GM12878 (cell line): ENCODE results near the gene CXCL1. TPM values are rescaled to one million over a fixed set of nuclear protein-coding genes. Genes with fewer than 3 reads are reported as not detected.

ENCODE experiments used
- ATAC-seq: fragments of 200-7000 bp; cut with Tn5 transposase; 3 replicates; pipeline ENCODE4 v1.9.1; 2020; ENCODE audit warnings: mild to moderate bottlenecking, moderate library complexity
- BruUV-seq: library from RNA; stranded (reverse); fragments of 400-500 nt; replicated peaks from 2 replicates; lab custom pipeline; 2021; lab: Mats Ljungman, UMichigan
- CTCF ChIA-PET: fragments of 300-600 bp; sonication (Branson Sonifier 250); formaldehyde crosslinking; extraction: SDS; loops from one replicate; lab custom pipeline; 2021; ENCODE audit warnings: inconsistent platforms; lab: Yijun Ruan, JAX
- POLR2A ChIA-PET: fragments of 350-600 bp; formaldehyde crosslinking; extraction: SDS; loops from one replicate; lab custom pipeline; 2021; ENCODE audit warnings: inconsistent platforms; lab: Charles Lee
- RAD21 ChIA-PET: fragments of 300-600 bp; sonication (Branson Sonifier 250); formaldehyde crosslinking; loops from one replicate; lab custom pipeline; 2023; ENCODE audit warnings: antibody characterized with exemption; ENCODE audit not compliant: unreplicated experiment; lab: Charles Lee
- SMC1A ChIA-PET: fragments of 300-600 bp; sonication (Branson Sonifier 250); formaldehyde crosslinking; loops from one replicate; lab custom pipeline; 2023; ENCODE audit not compliant: unreplicated experiment, uncharacterized antibody; lab: Charles Lee
- DNase-seq: peaks from one replicate; pipeline ENCODE4 v3.0.0-alpha.2; 2011; ENCODE audit warnings: low read depth, low spot score
- FAIRE-seq: peaks from 3 replicates; lab custom pipeline; 2011; peaks lifted over from hg19 to GRCh38; lab: Jason Lieb, UNC
- H2AFZ ChIP-seq: 2 replicates; pipeline ENCODE4 v1.6.0; 2011; ENCODE audit warnings: low read depth, low read length, control low read depth; ENCODE audit not compliant: control insufficient read depth
- H3K27ac ChIP-seq: 2 replicates; pipeline ENCODE4 v1.5.1; 2011; ENCODE audit warnings: control low read depth; ENCODE audit not compliant: control insufficient read depth, insufficient read depth
- H3K27me3 ChIP-seq, 2 experiments: replicated peaks in 1 of 2; 2 replicates each; pipeline versions ENCODE4 v1.6.0 to v1.6.1; 2011; ENCODE audit warnings: low read length in 1 of 2; ENCODE audit not compliant: control insufficient read depth in 2 of 2, insufficient read depth in 2 of 2
- H3K36me3 ChIP-seq, 2 experiments: 2 replicates each; pipeline ENCODE4 v1.5.1; 2011; ENCODE audit warnings: low read length in 1 of 2; ENCODE audit not compliant: control insufficient read depth in 2 of 2, insufficient read depth in 2 of 2
- H3K4me1 ChIP-seq: 2 replicates; pipeline ENCODE4 v1.6.1; 2011; ENCODE audit warnings: mild to moderate bottlenecking, low read length, moderate library complexity, mixed read lengths; ENCODE audit not compliant: control insufficient read depth, insufficient read depth
- H3K4me2 ChIP-seq: 2 replicates; pipeline ENCODE4 v1.6.0; 2011; ENCODE audit warnings: control low read depth; ENCODE audit not compliant: control insufficient read depth, insufficient read depth
- H3K4me3 ChIP-seq: fragments of 200-600 bp; sonication (generic); 2 replicates; pipeline ENCODE4 v1.5.1; 2016
- H3K79me2 ChIP-seq: 2 replicates; pipeline ENCODE4 v1.6.0; 2011; ENCODE audit warnings: low read length; ENCODE audit not compliant: control insufficient read depth, insufficient read depth
- H3K9ac ChIP-seq: 2 replicates; pipeline ENCODE4 v1.8.0; 2011; ENCODE audit warnings: low read length, control low read depth, mixed read lengths; ENCODE audit not compliant: control insufficient read depth, insufficient read depth
- H3K9me3 ChIP-seq: replicated peaks from 3 replicates; pipeline ENCODE4 v1.5.1; 2011; ENCODE audit warnings: mild to moderate bottlenecking, low read length; ENCODE audit not compliant: control insufficient read depth, insufficient read depth
- H4K20me1 ChIP-seq: 2 replicates; pipeline ENCODE4 v1.6.0; 2011; ENCODE audit not compliant: control insufficient read depth, insufficient read depth
- CHD2 ChIP-seq: IDR thresholded peaks from 2 replicates; pipeline ENCODE4 v1.6.1; 2011; ENCODE audit warnings: low read depth, low read length, improper control_type of control experiment, borderline replicate concordance
- E2F4 ChIP-seq: IDR thresholded peaks from 2 replicates; pipeline ENCODE4 v1.6.1; 2012; ENCODE audit warnings: low read depth, low read length, improper control_type of control experiment
- E2F8 ChIP-seq: fragments of 450-650 bp; IDR thresholded peaks from 2 replicates; pipeline ENCODE4 v1.6.1; 2018; ENCODE audit warnings: mild to moderate bottlenecking, low read depth, moderate library complexity; ENCODE audit not compliant: partially characterized antibody
- ESRRA ChIP-seq: IDR thresholded peaks from 2 replicates; pipeline ENCODE4 v1.6.1; 2012; ENCODE audit warnings: mild to moderate bottlenecking, low read length, improper control_type of control experiment
- EZH2 ChIP-seq: IDR thresholded peaks from 2 replicates; pipeline ENCODE4 v1.6.1; 2012; ENCODE audit warnings: low read depth, mild to moderate bottlenecking, control low read depth, inconsistent platforms, low read length, borderline replicate concordance; ENCODE audit not compliant: control insufficient read depth
- FOXM1 ChIP-seq: IDR thresholded peaks from 2 replicates; pipeline ENCODE4 v1.6.1; 2012; ENCODE audit warnings: low read depth, mild to moderate bottlenecking, inconsistent platforms, low read length, moderate library complexity
- HCFC1 ChIP-seq: fragments of 150-350 bp; IDR thresholded peaks from 2 replicates; pipeline ENCODE4 v1.6.1; 2014; ENCODE audit warnings: low read length
- MLLT1 ChIP-seq: fragments of 450-650 bp; IDR thresholded peaks from 2 replicates; pipeline ENCODE4 v1.6.1; 2016; ENCODE audit warnings: mild to moderate bottlenecking
- NBN ChIP-seq: fragments of 450-650 bp; IDR thresholded peaks from 2 replicates; pipeline ENCODE4 v1.6.1; 2016
- PML ChIP-seq: IDR thresholded peaks from 2 replicates; pipeline ENCODE4 v1.6.1; 2012; ENCODE audit warnings: low read length, inconsistent platforms
- RAD51 ChIP-seq: fragments of 450-650 bp; IDR thresholded peaks from 2 replicates; pipeline ENCODE4 v1.6.1; 2016; ENCODE audit warnings: moderate library complexity, mild to moderate bottlenecking, inconsistent platforms
- RB1 ChIP-seq: fragments of 450-650 bp; formaldehyde crosslinking; IDR thresholded peaks from 2 replicates; pipeline ENCODE4 v1.6.1; 2017; ENCODE audit warnings: mild to moderate bottlenecking, borderline replicate concordance
- RUNX3 ChIP-seq: IDR thresholded peaks from 2 replicates; pipeline ENCODE4 v1.6.1; 2012; ENCODE audit warnings: low read length, inconsistent platforms
- SKIL ChIP-seq: fragments of 450-650 bp; IDR thresholded peaks from 2 replicates; pipeline ENCODE4 v1.6.1; 2017; ENCODE audit warnings: mild to moderate bottlenecking, low read depth, inconsistent platforms; ENCODE audit not compliant: poor library complexity, severe bottlenecking
- SPI1 ChIP-seq: IDR thresholded peaks from 2 replicates; pipeline ENCODE4 v1.6.1; 2011; ENCODE audit warnings: low read depth, mild to moderate bottlenecking, low read length, moderate library complexity, borderline replicate concordance; ENCODE audit not compliant: insufficient read depth
- TAF1 ChIP-seq: IDR thresholded peaks from 2 replicates; pipeline ENCODE4 v1.6.1; 2011; ENCODE audit warnings: mild to moderate bottlenecking, low read depth, low read length, borderline replicate concordance
- ZZZ3 ChIP-seq: IDR thresholded peaks from 2 replicates; pipeline ENCODE4 v1.6.1; 2011; ENCODE audit warnings: low read depth; ENCODE audit not compliant: control insufficient read depth, insufficient read length
- WGBS: methylation state at CpG from one replicate; pipeline ENCODE4 v1.1.6; 2016; ENCODE audit warnings: low lambda C conversion rate; ENCODE audit not compliant: insufficient replicate concordance, insufficient coverage; ENCODE audit errors: missing lambda C conversion rate; 5-methylcytosine and 5-hydroxymethylcytosine counted together
- in situ Hi-C: fragments of 300-500 bp; cut with MboI; formaldehyde crosslinking; loops from 9 replicates; pipeline ENCODE4 v1.14.3; 2018; ENCODE audit warnings: mixed read lengths
- intact Hi-C: fragments of 100-400 bp; cut with micrococcal nuclease; formaldehyde crosslinking; loops from one replicate; pipeline ENCODE4 v1.14.2; 2022; ENCODE audit not compliant: unreplicated experiment
- polyA plus RNA-seq, 11 experiments: library from polyadenylated mRNA; depleted of rRNA in 4 of 11; unstranded in 6 of 11; stranded (reverse) in 5 of 11; fragments of >200 nt; fragmentation: Nextera tagmentation in 4 of 11; fragmentation: Illumina TruSeq in 1 of 11; extraction: Ambion mirVana in 4 of 11; extraction: Trizol in 1 of 11; gene quantifications; 1 replicate in 1 of 11; 2 replicates in 10 of 11; pipeline versions ENCODE4 v1.2.1 to v1.2.3, GENCODE V29; 2011 to 2016; ENCODE audit warnings: inconsistent platforms in 2 of 11, missing spikeins in 2 of 11, low read depth in 1 of 11
- total RNA-seq, 4 experiments: library from RNA; depleted of rRNA in 3 of 4; stranded (reverse); fragments of >200 nt in 3 of 4; fragmentation: Illumina TruSeq in 1 of 4; extraction: Trizol in 1 of 4; gene quantifications; 2 replicates each; pipeline versions ENCODE4 v1.2.1 to v1.2.3, GENCODE V29; 2013 to 2021

CXCL1 gene
- total and polyA plus RNA-seq, 10 of the 15 experiments (the other 5 are each of a cell fraction or from before 2014, with no cell fraction given): not detected

GRCh38 chr4:73871511-73872310, 2.5 kb downstream of the CXCL1 start:
- 3% methylated on average over 6 of the region's 6 CpGs for WGBS
- Histone ChIP-seq H3K4me1 (no peaks in the 10 kb centered on the region), H4K20me1 (no peaks in the 10 kb centered on the region), H2AFZ (no peak overlapping the region), H3K36me3 (no peaks in the 10 kb centered on the region), H3K4me2 (no peak overlapping the region), H3K27ac (no peak overlapping the region), H3K27me3 (peaks cover 2% of the 10 kb centered on the region in 2 experiments; a peak in 2 of 4 replicates), H3K79me2 (no peaks in the 10 kb centered on the region), H3K9me3 (no peaks in the 10 kb centered on the region), H3K4me3 (no peak overlapping the region), H3K9ac (no peak overlapping the region)
- CTCF ChIA-PET: no interaction called here
- intact Hi-C loops (no loop called here), in situ Hi-C loops (no loop called here)
- DNase-seq (no peak), FAIRE-seq (no peak), ATAC-seq (no peak)
- RAD21 ChIA-PET: no interaction called here
- SMC1A ChIA-PET: no interaction called here
- POLR2A ChIA-PET: no interaction called here
- no TSS peak for BruUV-seq
- TF ChIP-seq ESRRA (no peak), E2F8 (no peak), PML (no peak), EZH2 (no peak), NBN (no peak), RAD51 (no peak), ZZZ3 (no peak), FOXM1 (no peak), SKIL (no peak), RUNX3 (no peak), MLLT1 (no peak), HCFC1 (no peak), SPI1 (no peak), E2F4 (no peak), CHD2 (no peak), RB1 (no peak), TAF1 (no peak)
